ENCODE data around the gene TANC1. TPM values are rescaled to one million over a fixed set of nuclear protein-coding genes. Genes with fewer than 3 reads are reported as not detected.

Gene TANC1
- total and polyA plus RNA-seq, 2 experiments from 2014 or later: 2.8 to 9.5 TPM

DNA sequence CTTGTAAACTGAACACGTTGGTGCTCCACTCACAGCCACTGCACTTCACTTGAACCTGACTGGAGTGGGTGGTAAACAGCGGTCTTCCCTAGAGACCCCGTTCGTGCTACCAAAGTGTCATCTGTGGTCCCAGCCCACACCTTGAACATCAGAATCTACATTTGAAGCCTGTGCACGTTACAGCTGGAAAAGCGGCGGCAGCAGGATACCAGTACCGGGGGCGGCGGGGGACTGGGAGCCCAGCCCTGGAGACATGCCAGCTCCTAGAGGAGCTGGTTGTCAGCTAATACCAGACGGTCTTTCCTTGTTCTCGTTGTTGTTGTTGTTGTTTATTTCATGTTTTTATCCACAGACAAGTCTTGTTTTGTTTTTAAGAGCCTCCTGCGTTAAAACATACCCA lies 161.4 kb downstream of the TANC1 start:
- Mint-ChIP-seq H3K27ac (no peak overlapping the region), H3K27me3 (ENCODE audit: insufficient read depth, low read depth, poor library complexity) (peaks cover under 1% of the 10 kb centered on the region), H3K36me3 (ENCODE audit: low read depth) (no peaks in the 10 kb centered on the region), H3K4me3 (no peak overlapping the region), H3K4me1 (peaks cover 15% of the 10 kb centered on the region), H3K9me3 (no peaks in the 10 kb centered on the region)
- Histone ChIP-seq H3K4me3 (no peak overlapping the region), H3K9me2 (ENCODE audit: insufficient read depth) (no peaks in the 10 kb centered on the region), H3K4me2 (no peak overlapping the region), H3K27ac (ENCODE audit: low read depth) (no peak overlapping the region; the same call in 1 of the 2 replicates), H3K27me3 (ENCODE audit: insufficient read depth) (no peaks in the 10 kb centered on the region), H2AFZ (no peak overlapping the region), H3K4me1 (ENCODE audit: insufficient read depth) (peaks cover 5% of the 10 kb centered on the region; the same call in 1 of the 2 replicates), H3K79me2 (replicated peaks; ENCODE audit: insufficient read depth) (no peaks in the 10 kb centered on the region), H4K20me1 (replicated peaks; ENCODE audit: insufficient read depth) (no peaks in the 10 kb centered on the region), H3K36me3 (ENCODE audit: insufficient read depth) (no peaks in the 10 kb centered on the region), H3F3A (replicated peaks; ENCODE audit: low read depth) (no peaks in the 10 kb centered on the region)
- ATAC-seq: no peak
- no peak for DNase-seq (ENCODE audit: low spot score)
- TF ChIP-seq, protein P1, sequence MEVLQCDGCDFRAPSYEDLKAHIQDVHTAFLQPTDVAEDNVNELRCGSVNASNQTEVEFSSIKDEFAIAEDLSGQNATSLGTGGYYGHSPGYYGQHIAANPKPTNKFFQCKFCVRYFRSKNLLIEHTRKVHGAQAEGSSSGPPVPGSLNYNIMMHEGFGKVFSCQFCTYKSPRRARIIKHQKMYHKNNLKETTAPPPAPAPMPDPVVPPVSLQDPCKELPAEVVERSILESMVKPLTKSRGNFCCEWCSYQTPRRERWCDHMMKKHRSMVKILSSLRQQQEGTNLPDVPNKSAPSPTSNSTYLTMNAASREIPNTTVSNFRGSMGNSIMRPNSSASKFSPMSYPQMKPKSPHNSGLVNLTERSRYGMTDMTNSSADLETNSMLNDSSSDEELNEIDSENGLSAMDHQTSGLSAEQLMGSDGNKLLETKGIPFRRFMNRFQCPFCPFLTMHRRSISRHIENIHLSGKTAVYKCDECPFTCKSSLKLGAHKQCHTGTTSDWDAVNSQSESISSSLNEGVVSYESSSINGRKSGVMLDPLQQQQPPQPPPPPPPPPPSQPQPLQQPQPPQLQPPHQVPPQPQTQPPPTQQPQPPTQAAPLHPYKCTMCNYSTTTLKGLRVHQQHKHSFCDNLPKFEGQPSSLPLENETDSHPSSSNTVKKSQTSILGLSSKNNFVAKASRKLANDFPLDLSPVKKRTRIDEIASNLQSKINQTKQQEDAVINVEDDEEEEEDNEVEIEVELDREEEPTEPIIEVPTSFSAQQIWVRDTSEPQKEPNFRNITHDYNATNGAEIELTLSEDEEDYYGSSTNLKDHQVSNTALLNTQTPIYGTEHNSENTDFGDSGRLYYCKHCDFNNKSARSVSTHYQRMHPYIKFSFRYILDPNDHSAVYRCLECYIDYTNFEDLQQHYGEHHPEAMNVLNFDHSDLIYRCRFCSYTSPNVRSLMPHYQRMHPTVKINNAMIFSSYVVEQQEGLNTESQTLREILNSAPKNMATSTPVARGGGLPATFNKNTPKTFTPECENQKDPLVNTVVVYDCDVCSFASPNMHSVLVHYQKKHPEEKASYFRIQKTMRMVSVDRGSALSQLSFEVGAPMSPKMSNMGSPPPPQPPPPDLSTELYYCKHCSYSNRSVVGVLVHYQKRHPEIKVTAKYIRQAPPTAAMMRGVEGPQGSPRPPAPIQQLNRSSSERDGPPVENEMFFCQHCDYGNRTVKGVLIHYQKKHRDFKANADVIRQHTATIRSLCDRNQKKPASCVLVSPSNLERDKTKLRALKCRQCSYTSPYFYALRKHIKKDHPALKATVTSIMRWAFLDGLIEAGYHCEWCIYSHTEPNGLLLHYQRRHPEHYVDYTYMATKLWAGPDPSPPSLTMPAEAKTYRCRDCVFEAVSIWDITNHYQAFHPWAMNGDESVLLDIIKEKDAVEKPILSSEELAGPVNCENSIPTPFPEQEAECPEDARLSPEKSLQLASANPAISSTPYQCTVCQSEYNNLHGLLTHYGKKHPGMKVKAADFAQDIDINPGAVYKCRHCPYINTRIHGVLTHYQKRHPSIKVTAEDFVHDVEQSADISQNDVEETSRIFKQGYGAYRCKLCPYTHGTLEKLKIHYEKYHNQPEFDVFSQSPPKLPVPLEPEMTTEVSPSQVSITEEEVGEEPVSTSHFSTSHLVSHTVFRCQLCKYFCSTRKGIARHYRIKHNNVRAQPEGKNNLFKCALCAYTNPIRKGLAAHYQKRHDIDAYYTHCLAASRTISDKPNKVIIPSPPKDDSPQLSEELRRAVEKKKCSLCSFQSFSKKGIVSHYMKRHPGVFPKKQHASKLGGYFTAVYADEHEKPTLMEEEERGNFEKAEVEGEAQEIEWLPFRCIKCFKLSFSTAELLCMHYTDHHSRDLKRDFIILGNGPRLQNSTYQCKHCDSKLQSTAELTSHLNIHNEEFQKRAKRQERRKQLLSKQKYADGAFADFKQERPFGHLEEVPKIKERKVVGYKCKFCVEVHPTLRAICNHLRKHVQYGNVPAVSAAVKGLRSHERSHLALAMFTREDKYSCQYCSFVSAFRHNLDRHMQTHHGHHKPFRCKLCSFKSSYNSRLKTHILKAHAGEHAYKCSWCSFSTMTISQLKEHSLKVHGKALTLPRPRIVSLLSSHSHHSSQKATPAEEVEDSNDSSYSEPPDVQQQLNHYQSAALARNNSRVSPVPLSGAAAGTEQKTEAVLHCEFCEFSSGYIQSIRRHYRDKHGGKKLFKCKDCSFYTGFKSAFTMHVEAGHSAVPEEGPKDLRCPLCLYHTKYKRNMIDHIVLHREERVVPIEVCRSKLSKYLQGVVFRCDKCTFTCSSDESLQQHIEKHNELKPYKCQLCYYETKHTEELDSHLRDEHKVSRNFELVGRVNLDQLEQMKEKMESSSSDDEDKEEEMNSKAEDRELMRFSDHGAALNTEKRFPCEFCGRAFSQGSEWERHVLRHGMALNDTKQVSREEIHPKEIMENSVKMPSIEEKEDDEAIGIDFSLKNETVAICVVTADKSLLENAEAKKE (CRISPR knock-in tag; IDR thresholded peaks at IDR 0.05): no peak
- TF ChIP-seq, protein P2, sequence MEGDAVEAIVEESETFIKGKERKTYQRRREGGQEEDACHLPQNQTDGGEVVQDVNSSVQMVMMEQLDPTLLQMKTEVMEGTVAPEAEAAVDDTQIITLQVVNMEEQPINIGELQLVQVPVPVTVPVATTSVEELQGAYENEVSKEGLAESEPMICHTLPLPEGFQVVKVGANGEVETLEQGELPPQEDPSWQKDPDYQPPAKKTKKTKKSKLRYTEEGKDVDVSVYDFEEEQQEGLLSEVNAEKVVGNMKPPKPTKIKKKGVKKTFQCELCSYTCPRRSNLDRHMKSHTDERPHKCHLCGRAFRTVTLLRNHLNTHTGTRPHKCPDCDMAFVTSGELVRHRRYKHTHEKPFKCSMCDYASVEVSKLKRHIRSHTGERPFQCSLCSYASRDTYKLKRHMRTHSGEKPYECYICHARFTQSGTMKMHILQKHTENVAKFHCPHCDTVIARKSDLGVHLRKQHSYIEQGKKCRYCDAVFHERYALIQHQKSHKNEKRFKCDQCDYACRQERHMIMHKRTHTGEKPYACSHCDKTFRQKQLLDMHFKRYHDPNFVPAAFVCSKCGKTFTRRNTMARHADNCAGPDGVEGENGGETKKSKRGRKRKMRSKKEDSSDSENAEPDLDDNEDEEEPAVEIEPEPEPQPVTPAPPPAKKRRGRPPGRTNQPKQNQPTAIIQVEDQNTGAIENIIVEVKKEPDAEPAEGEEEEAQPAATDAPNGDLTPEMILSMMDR (conservative IDR thresholded peaks at IDR 0.05; ENCODE audit: low read depth in 2 of 2): no peak
- TF ChIP-seq, protein P3, sequence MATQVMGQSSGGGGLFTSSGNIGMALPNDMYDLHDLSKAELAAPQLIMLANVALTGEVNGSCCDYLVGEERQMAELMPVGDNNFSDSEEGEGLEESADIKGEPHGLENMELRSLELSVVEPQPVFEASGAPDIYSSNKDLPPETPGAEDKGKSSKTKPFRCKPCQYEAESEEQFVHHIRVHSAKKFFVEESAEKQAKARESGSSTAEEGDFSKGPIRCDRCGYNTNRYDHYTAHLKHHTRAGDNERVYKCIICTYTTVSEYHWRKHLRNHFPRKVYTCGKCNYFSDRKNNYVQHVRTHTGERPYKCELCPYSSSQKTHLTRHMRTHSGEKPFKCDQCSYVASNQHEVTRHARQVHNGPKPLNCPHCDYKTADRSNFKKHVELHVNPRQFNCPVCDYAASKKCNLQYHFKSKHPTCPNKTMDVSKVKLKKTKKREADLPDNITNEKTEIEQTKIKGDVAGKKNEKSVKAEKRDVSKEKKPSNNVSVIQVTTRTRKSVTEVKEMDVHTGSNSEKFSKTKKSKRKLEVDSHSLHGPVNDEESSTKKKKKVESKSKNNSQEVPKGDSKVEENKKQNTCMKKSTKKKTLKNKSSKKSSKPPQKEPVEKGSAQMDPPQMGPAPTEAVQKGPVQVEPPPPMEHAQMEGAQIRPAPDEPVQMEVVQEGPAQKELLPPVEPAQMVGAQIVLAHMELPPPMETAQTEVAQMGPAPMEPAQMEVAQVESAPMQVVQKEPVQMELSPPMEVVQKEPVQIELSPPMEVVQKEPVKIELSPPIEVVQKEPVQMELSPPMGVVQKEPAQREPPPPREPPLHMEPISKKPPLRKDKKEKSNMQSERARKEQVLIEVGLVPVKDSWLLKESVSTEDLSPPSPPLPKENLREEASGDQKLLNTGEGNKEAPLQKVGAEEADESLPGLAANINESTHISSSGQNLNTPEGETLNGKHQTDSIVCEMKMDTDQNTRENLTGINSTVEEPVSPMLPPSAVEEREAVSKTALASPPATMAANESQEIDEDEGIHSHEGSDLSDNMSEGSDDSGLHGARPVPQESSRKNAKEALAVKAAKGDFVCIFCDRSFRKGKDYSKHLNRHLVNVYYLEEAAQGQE (IDR thresholded peaks at IDR 0.05; ENCODE audit: unreplicated experiment): no peak
- TF ChIP-seq POLR2AphosphoS5 (IDR thresholded peaks at IDR 0.05; ENCODE audit: low read depth) (no peak), JUNB (IDR thresholded peaks at IDR 0.05; ENCODE audit: unreplicated experiment) (no peak), ZNF114 (CRISPR knock-in tag; IDR thresholded peaks at IDR 0.05) (no peak), ZNF331 (CRISPR knock-in tag; IDR thresholded peaks at IDR 0.05; ENCODE audit: low read depth) (no peak), STAT1 (IDR thresholded peaks at IDR 0.05; ENCODE audit: unreplicated experiment) (no peak), NANOG (IDR thresholded peaks at IDR 0.05; ENCODE audit: borderline replicate concordance) (no peak), EZH2phosphoT487 (IDR thresholded peaks at IDR 0.05; ENCODE audit: unreplicated experiment) (no peak), EZH2 (IDR thresholded peaks at IDR 0.05; ENCODE audit: low read depth, unreplicated experiment) (no peak), CREB1 (CRISPR knock-in tag; IDR thresholded peaks at IDR 0.05; ENCODE audit: low read depth) (no peak)
- TF ChIP-seq, protein P4, sequence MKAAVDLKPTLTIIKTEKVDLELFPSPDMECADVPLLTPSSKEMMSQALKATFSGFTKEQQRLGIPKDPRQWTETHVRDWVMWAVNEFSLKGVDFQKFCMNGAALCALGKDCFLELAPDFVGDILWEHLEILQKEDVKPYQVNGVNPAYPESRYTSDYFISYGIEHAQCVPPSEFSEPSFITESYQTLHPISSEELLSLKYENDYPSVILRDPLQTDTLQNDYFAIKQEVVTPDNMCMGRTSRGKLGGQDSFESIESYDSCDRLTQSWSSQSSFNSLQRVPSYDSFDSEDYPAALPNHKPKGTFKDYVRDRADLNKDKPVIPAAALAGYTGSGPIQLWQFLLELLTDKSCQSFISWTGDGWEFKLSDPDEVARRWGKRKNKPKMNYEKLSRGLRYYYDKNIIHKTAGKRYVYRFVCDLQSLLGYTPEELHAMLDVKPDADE (IDR thresholded peaks at IDR 0.05): no peak
